Uterus (tissue), 4 donors: ENCODE data around the gene FYN. TPM values are rescaled to one million over a fixed set of nuclear protein-coding genes. Genes with fewer than 3 reads are reported as not detected.

Experiments used
- DNase-seq, 2 donors: peaks; one replicate each; pipeline ENCODE4 v3.0.0-alpha.2; 2019 to 2020
- H3K27ac ChIP-seq, 2 donors: fragments of 200-600 bp; sonication (generic); 1 replicate in 1 of 2; 2 replicates in 1 of 2; pipeline ENCODE4 v1.5.1; 2016 to 2018
- H3K27me3 ChIP-seq, 2 donors: fragments of 200-600 bp; sonication (generic); one replicate each; pipeline ENCODE4 v1.5.1; 2018 to 2019; ENCODE audit warnings: control low read depth in 1 of 2
- H3K36me3 ChIP-seq, 2 donors: fragments of 200-600 bp; sonication (generic); one replicate each; pipeline ENCODE4 v1.5.1; 2019; ENCODE audit warnings: control low read depth in 1 of 2
- H3K4me1 ChIP-seq, 2 donors: fragments of 200-600 bp; sonication (generic); one replicate each; pipeline ENCODE4 v1.5.1; 2018 to 2019; ENCODE audit warnings: control low read depth in 1 of 2
- H3K4me3 ChIP-seq, 2 donors: fragments of 200-600 bp; sonication (generic); 1 replicate in 1 of 2; 2 replicates in 1 of 2; pipeline ENCODE4 v1.5.1; 2018 to 2019; ENCODE audit warnings: mild to moderate bottlenecking in 1 of 2
- H3K9me3 ChIP-seq, 2 donors: fragments of 200-600 bp; sonication (generic); one replicate each; pipeline ENCODE4 v1.5.1; 2019; ENCODE audit warnings: control low read depth in 1 of 2
- CTCF ChIP-seq, 4 experiments: fragments of 200-600 bp in 2 of 4; fragments of 450-650 bp in 2 of 4; sonication (generic) in 2 of 4; IDR thresholded peaks; one replicate each; pipeline ENCODE4 v1.5.1; 2016 to 2019; ENCODE audit warnings: antibody characterized with exemption in 4 of 4, mild to moderate bottlenecking in 2 of 4, moderate library complexity in 1 of 4
- POLR2A ChIP-seq, 2 donors: fragments of 450-650 bp; IDR thresholded peaks; one replicate each; pipeline ENCODE4 v1.6.1; 2016; ENCODE audit warnings: antibody characterized with exemption in 2 of 2, mild to moderate bottlenecking in 1 of 2, moderate library complexity in 1 of 2
- intact Hi-C: fragments of 100-400 bp; cut with DNase I; formaldehyde crosslinking; loops from one replicate; pipeline ENCODE4 v1.15.1; 2023; ENCODE audit warnings: low total_unique reads
- total RNA-seq, 4 donors: library from RNA; depleted of rRNA in 3 of 4; stranded (reverse); fragments of >200 nt in 3 of 4; gene quantifications; one replicate each; pipeline versions ENCODE4 v1.1.0 to v1.2.4, GENCODE V29; 2014 to 2023
- donor health status: DM: yes; HTN: yes; CAD: no.

Gene FYN
- total RNA-seq, 4 donors from 2014 or later = 50.7 to 208 (median 135) TPM

GRCh38 chr6:111734068-111735061 lies 138.9 kb downstream of the FYN start:
- Histone ChIP-seq H3K4me3 (no peak overlapping the region), H3K9me3 (no peaks in the 10 kb centered on the region), H3K36me3 (no peaks in the 10 kb centered on the region), H3K4me1 (peaks cover 0 to 5% of the 10 kb centered on the region in 2 donors), H3K27ac (no peak overlapping the region), H3K27me3 (no peaks in the 10 kb centered on the region)
- intact Hi-C loops = no loop called here
- TF ChIP-seq CTCF (IDR thresholded peaks at IDR 0.05) (no peak), POLR2A (IDR thresholded peaks at IDR 0.05) (no peak)
- DNase-seq = no peak

- H3K27ac ChIP-seq = no peak overlapping the region
These were observed 140.9 kb downstream of the FYN start for GRCh38 chr6:111732390-111732789.

GRCh38 chr6:111731456-111732195 lies 141.6 kb downstream of the FYN start:
- Histone ChIP-seq H3K36me3 (no peaks in the 10 kb centered on the region), H3K4me3 (no peak overlapping the region), H3K9me3 (no peaks in the 10 kb centered on the region), H3K27ac (no peak overlapping the region), H3K27me3 (no peaks in the 10 kb centered on the region), H3K4me1 (peaks cover 0 to 5% of the 10 kb centered on the region in 2 donors)
- TF ChIP-seq POLR2A (IDR thresholded peaks at IDR 0.05) (no peak), CTCF (IDR thresholded peaks at IDR 0.05) (no peak)
- DNase-seq = no peak
- intact Hi-C loops = no loop called here

More at GRCh38 chr6:111732390-111732789, 140.9 kb downstream of the FYN start:
- peaks cover 0 to 5% of the 10 kb centered on the region in 2 donors for H3K4me1 ChIP-seq
- H3K9me3 ChIP-seq = no peaks in the 10 kb centered on the region
- TF ChIP-seq CTCF (IDR thresholded peaks at IDR 0.05) = no peak
- TF ChIP-seq POLR2A (IDR thresholded peaks at IDR 0.05) = no peak
- no peak overlapping the region for H3K4me3 ChIP-seq
- DNase-seq = no peak
- intact Hi-C loops = no loop called here
- no peaks in the 10 kb centered on the region for H3K36me3 ChIP-seq
- H3K27me3 ChIP-seq = no peaks in the 10 kb centered on the region

GRCh38 chr6:111730864-111731263 lies 142.4 kb downstream of the FYN start:
- DNase-seq = no peak
- peaks cover 0 to 5% of the 10 kb centered on the region in 2 donors for H3K4me1 ChIP-seq
- TF ChIP-seq POLR2A (IDR thresholded peaks at IDR 0.05) (no peak), CTCF (IDR thresholded peaks at IDR 0.05) (no peak)
- no peak overlapping the region for H3K27ac ChIP-seq
- intact Hi-C loops = no loop called here
- no peaks in the 10 kb centered on the region for H3K27me3 ChIP-seq
- H3K4me3 ChIP-seq = no peak overlapping the region
- no peaks in the 10 kb centered on the region for H3K9me3 ChIP-seq
- H3K36me3 ChIP-seq = no peaks in the 10 kb centered on the region

- H3K4me3 ChIP-seq = no peak overlapping the region
- H3K4me1 ChIP-seq = peaks cover 0 to under 1% of the 10 kb centered on the region in 2 donors
These were observed 145.4 kb downstream of the FYN start for GRCh38 chr6:111727802-111728201.

More at GRCh38 chr6:111727802-111728201, 145.4 kb downstream of the FYN start:
- H3K27ac ChIP-seq = no peak overlapping the region
- no peak for DNase-seq
- H3K36me3 ChIP-seq = no peaks in the 10 kb centered on the region
- no peak for TF ChIP-seq POLR2A (IDR thresholded peaks at IDR 0.05)
- peak in 2 of 4 experiments; percentile 10 to 17 for TF ChIP-seq CTCF (IDR thresholded peaks at IDR 0.05)
- H3K9me3 ChIP-seq = no peaks in the 10 kb centered on the region
- intact Hi-C loops = no loop called here
- no peaks in the 10 kb centered on the region for H3K27me3 ChIP-seq
